ENCODE data around the gene PCDHB9. TPM values are rescaled to one million over a fixed set of nuclear protein-coding genes. Genes with fewer than 3 reads are reported as not detected.

PCDHB9 gene
- total RNA-seq, 1 donor from 2014 or later = 2.5 TPM

GRCh38 chr5:141236516-141237313, 49.8 kb downstream of the PCDHB9 start:
- peaks cover 55% of the 10 kb centered on the region for H3K9me3 ChIP-seq
- H3K27ac ChIP-seq = no peak overlapping the region
- H3K4me1 ChIP-seq = no peaks in the 10 kb centered on the region
- ATAC-seq (no peak), DNase-seq (no peak)
- intact Hi-C loops (cut with DNase I) = no loop called here
- no peaks in the 10 kb centered on the region for H3K36me3 ChIP-seq
- TF ChIP-seq CTCF (IDR thresholded peaks at IDR 0.05) = no peak
- H3K4me3 ChIP-seq = no peak overlapping the region
- no peaks in the 10 kb centered on the region for H3K27me3 ChIP-seq

Other genes starting within 250 kb of the PCDHB9 start
- 10.0 TPM for gene PCDHAC2, start 220.7 kb upstream of the PCDHB9 start, total RNA-seq
- gene PCDHB1, start 135.8 kb upstream of the PCDHB9 start, total RNA-seq = 0.12 TPM
- gene PCDHB2, start 92.5 kb upstream of the PCDHB9 start, total RNA-seq = 3.8 TPM
- 1.9 TPM for gene PCDHB3, start 86.7 kb upstream of the PCDHB9 start, total RNA-seq
- gene PCDHB4, start 65.3 kb upstream of the PCDHB9 start, total RNA-seq = 3.0 TPM
- gene PCDHB5, start 52.0 kb upstream of the PCDHB9 start, total RNA-seq = 2.3 TPM
- 0.75 TPM for gene PCDHB6, start 37.1 kb upstream of the PCDHB9 start, total RNA-seq
- 2.8 TPM for gene PCDHB7, start 14.5 kb upstream of the PCDHB9 start, total RNA-seq
- gene PCDHB8, start 9.4 kb upstream of the PCDHB9 start, total RNA-seq = 2.4 TPM
- 4.1 TPM for gene PCDHB16, start 4.8 kb upstream of the PCDHB9 start, total RNA-seq
- 2.1 TPM for gene PCDHB10, start 5.2 kb downstream of the PCDHB9 start, total RNA-seq
- gene PCDHB11, start 12.5 kb downstream of the PCDHB9 start, total RNA-seq = 2.0 TPM
- 2.8 TPM for gene PCDHB12, start 21.6 kb downstream of the PCDHB9 start, total RNA-seq
- 3.2 TPM for gene PCDHB13, start 26.8 kb downstream of the PCDHB9 start, total RNA-seq
- 3.0 TPM for gene PCDHB14, start 36.2 kb downstream of the PCDHB9 start, total RNA-seq
- gene PCDHB15, start 58.2 kb downstream of the PCDHB9 start, total RNA-seq = 2.5 TPM
- 0.64 TPM for gene SLC25A2, start 116.9 kb downstream of the PCDHB9 start, total RNA-seq
- 60.4 TPM for gene TAF7, start 133.6 kb downstream of the PCDHB9 start, total RNA-seq
- 0.46 TPM for gene PCDHGA1, start 143.4 kb downstream of the PCDHB9 start, total RNA-seq
- gene PCDHGA2, start 151.6 kb downstream of the PCDHB9 start, total RNA-seq = 2.5 TPM
- 1.7 TPM for gene PCDHGA3, start 156.7 kb downstream of the PCDHB9 start, total RNA-seq
- 2.0 TPM for gene PCDHGB1, start 162.9 kb downstream of the PCDHB9 start, total RNA-seq
- gene PCDHGA4, start 167.9 kb downstream of the PCDHB9 start, total RNA-seq = 3.9 TPM
- gene PCDHGB2, start 172.8 kb downstream of the PCDHB9 start, total RNA-seq = 3.8 TPM
- gene PCDHGA5, start 177.0 kb downstream of the PCDHB9 start, total RNA-seq = 3.5 TPM
- gene PCDHGB3, start 183.1 kb downstream of the PCDHB9 start, total RNA-seq = 2.6 TPM
- 3.9 TPM for gene PCDHGA6, start 186.7 kb downstream of the PCDHB9 start, total RNA-seq
- gene PCDHGA7, start 195.6 kb downstream of the PCDHB9 start, total RNA-seq = 2.5 TPM
- 4.2 TPM for gene PCDHGB4, start 200.5 kb downstream of the PCDHB9 start, total RNA-seq
- 1.2 TPM for gene PCDHGA8, start 205.5 kb downstream of the PCDHB9 start, total RNA-seq
- gene PCDHGB5, start 210.8 kb downstream of the PCDHB9 start, total RNA-seq = 11.0 TPM
- 5.4 TPM for gene PCDHGA9, start 215.6 kb downstream of the PCDHB9 start, total RNA-seq
- gene PCDHGB6, start 220.9 kb downstream of the PCDHB9 start, total RNA-seq = 7.5 TPM
- gene PCDHGA10, start 225.8 kb downstream of the PCDHB9 start, total RNA-seq = 6.2 TPM
- gene PCDHGB7, start 230.5 kb downstream of the PCDHB9 start, total RNA-seq = 15.4 TPM
- 2.6 TPM for gene PCDHGA11, start 233.9 kb downstream of the PCDHB9 start, total RNA-seq
- 7.6 TPM for gene PCDHGA12, start 243.3 kb downstream of the PCDHB9 start, total RNA-seq

Measured in upper lobe of right lung (tissue), 1 donor.